HEK293T (cell line): ENCODE measurements around the gene ANO4.

Source experiments
- ARNT ChIP-seq: fragments of 450-650 bp; IDR thresholded peaks from 2 replicates; pipeline ENCODE4 v1.6.1; 2017; ENCODE audit warnings: mild to moderate bottlenecking
- BHLHE40 ChIP-seq: fragments of 450-650 bp; IDR thresholded peaks from 2 replicates; pipeline ENCODE4 v1.6.1; 2016; ENCODE audit warnings: mild to moderate bottlenecking, moderate library complexity, borderline replicate concordance
- SP1 ChIP-seq: fragments of 450-650 bp; IDR thresholded peaks from 2 replicates; pipeline ENCODE4 v1.6.1; 2017
- SUZ12 ChIP-seq: fragments of 450-650 bp; IDR thresholded peaks from 2 replicates; pipeline ENCODE4 v1.6.1; 2016; ENCODE audit warnings: mild to moderate bottlenecking
- ZNF384 ChIP-seq: fragments of 450-650 bp; IDR thresholded peaks from 2 replicates; pipeline ENCODE4 v1.6.1; 2016

GRCh38 chr12:101110866-101111265, 316.3 kb downstream of the ANO4 start:
- no peak for TF ChIP-seq SP1
- TF ChIP-seq BHLHE40, result no peak
- no peak for TF ChIP-seq SUZ12
- no peak for TF ChIP-seq ZNF384
- TF ChIP-seq ARNT, result no peak
